Right kidney (tissue), 1 donor: ENCODE measurements around the gene CLEC3A.
A peak's percentile ranks its signal among the peaks of the same experiment; 100 is the strongest.
"Not testable (repeated sequence)": the region's sequence is repeated elsewhere in the genome, so short reads cannot be mapped to it uniquely, and the experiment has no call there.

Experiments
- DNase-seq: peaks from one replicate; pipeline ENCODE4 v3.0.0-alpha.2; 2016

CLEC3A gene

DNA sequence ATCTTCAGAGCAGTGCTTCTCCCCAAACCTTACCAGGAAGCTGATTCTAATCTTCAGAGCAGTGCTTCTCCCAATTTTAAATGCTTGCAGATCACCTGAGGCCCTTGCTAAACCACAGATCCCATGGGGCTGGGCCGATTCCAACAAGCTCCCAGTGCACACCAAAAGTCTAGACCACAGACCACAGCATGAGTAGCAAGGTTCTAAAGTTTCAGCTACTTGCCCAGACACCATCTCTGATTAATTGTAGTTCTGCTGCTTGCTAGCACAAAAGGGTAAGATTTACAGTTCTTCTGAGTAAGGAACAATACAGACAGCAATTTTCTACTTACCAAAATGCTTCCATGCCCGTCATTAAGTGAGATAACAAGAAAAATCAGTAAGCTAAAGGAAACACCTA lies 12.2 kb downstream of the CLEC3A start:
- DNase-seq = no peak

DNA sequence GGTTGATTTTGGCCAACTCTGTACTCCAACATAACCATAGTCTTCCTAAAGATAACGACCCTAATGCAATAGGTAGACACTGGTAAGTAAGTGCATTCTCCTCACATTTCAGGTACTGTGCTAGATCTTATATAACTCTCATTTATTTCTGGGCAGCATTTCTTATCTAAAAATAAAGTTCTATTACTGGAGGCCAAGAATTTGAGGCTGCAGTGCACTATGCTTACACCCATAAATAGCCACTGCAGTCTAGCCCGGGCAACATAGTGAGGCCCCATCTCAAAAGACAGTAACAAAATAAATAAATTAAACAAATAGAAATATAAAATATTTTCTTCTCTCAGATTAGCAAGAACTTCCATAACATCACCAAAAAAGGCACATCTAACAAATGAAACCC lies 12.7 kb downstream of the CLEC3A start:
- no peak for DNase-seq

DNA sequence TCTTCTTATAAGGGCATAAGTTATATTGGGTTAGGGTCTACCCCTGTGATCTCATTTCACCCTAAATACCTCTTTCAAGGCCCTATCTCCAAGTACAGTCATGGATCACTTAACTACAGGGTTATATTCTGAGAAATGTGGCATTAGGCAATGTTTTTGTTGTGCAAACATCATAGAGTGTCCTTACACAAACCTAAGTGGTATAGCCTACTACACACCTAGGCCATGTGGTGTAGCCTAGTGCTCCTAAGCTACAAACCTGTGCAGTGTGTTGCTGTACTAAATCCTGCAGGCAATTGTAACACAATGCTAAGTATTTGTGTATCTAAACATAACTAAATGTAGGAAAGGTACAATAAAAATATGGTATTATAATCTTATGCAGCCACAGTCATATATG lies 18.0 kb downstream of the CLEC3A start:
- no peak for DNase-seq

DNA sequence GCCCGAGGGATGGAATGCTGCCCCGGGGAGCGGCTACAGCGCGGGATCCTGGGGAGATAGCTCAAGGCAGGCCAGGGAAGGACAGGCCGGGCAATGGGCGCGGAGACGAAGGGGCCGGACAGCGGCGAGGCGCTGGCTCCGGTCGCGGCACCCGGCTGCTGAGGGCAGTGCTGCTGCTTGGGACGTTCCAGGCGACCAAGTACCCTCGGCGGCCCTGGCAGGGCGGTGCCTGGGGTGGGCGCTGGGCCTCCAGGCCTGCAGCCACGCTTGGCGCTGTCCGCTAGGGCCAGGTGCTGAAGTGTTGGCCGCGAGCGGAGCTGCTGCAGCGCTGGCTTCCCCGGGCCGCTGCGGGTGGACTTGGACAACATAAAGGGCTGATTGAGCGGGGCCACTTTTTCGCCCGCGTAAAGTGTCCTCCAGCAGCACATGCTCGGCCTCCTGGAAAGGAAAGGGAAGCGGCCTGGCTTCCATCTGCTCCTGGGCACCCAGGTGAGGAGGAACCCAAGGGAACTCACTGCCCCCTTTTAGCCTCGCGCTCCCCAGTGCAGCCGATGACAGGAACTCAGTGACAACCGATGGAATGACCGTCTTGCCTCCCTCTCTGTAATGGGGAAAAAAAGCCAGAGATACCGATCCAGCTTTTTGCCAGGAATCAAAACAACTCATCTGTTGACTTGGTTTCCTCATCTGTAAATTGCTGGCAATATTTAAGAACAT lies 23.7 kb downstream of the CLEC3A start:
- DNase-seq = peak; percentile 80

DNA sequence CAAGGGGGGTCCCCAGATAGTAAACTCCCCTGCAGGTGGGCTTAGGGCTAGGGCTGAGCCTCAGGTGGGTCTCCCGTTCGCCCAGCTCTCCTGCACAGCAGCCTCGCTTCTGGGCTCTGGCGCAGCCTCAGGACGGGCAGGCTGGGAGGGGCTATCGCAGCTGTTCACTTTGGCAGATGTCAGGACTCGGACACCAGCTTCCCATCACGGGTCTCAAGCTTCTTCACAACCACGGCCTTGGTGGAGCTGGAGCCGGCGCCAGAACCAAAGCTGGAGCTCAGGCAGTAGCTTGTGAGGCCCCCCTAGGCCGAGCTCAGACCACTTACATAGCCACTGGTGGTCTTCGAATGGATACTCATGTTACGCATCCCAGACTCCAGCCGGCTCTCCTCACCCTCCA lies 26.0 kb downstream of the CLEC3A start:
- no peak for DNase-seq

DNA sequence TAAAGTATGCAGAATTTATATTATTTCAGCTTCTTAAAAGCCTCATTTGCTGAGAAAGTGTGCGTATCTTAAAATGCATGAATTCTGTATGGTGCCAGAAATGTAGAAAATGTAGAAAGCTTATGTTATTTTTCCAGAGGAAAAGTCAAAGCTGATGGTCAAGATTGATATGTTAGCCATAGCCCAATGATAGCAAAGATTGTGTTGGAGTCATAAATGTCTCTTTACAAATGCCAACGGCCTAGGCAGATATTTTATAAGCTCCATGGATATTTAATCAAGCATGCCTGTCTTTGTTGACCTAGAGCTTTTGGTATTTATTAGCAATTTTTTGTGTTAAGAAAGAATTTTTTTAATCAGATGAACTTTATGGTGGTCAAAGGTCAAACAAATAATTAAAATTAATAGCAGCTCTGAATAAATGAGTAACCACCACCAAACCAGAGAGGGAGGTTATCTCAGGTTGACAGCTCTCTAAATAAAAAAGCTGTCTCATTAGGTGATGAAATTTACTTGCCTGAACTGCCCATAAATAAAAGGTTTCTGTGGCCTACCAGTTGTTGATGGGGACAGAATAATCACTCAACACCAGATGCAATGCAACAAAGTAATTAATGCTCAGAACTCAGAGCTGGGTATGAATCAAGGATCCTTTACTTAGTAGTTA lies 28.5 kb downstream of the CLEC3A start:
- DNase-seq = no peak

DNA sequence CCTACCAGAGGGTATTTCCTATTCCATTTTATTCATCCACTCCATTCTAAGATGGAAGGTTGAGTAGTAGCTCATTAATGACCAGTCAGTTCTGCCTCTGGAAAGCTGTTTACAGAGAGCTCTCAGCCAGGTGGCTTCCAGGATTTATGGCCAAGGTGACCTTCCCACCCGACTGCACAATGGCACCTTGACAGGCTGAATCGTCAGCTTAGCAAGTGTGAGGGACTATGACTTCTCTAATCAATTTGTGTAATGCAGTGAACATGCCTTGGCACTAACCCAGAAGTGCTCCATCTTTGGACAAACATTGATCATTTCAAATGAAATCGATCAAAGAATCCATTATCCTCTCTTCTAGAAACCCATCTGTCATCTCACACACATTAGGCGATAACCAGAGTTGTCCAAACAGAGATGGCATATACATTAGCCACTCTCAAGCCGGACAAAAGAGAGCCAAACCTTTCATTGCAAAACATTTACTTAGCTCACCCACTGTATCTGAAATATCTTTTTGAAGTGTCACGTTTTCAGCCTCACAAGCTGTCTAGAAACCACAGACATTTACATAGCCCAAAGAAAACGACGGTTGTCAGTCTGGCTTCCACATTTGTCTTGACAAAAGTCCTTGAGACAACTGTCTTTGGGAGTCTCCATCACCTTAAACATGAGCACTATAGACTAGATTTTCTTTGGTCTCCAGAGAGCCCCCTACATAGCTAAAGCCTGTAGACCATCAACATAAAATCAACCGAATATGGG lies 35.6 kb downstream of the CLEC3A start:
- no peak for DNase-seq

DNA sequence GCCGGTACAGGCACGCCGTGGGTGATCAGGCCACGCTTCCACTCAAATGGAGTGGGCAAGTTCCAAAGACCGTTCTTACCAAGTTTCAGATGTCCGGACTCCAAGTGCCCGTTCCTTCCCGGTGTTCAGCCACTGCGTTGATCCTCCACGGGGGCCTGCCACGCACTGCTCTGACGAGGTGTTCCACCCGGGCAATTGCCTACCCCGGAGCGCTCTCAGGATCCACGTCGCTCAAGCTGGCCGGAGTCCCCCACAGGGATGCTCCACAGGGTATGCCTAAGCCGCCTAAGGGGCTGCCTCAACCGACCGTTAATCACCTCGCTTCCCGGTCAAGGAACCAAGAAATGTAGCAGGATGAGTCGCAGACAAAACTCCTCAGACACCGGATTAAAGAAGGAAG lies 37.5 kb downstream of the CLEC3A start:
- DNase-seq = not testable (repeated sequence)

DNA sequence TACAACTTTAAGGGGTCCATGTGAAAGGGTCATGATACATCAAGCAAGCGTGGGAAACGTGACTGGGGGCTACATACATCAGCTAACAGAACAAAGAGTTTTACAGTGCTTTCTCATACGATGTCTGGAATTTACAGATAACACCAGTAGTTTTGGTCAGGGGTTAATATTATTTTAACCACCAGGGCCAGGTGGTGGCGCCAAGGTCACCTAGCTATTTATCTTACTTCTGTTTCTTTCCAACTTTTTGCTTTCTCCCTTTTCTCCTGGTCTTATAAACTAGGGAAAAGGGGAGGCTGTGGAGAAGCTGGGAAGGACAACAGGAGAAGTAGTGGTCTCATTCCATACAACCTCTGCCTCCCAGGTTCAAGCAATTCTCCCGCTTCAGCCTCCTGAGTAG lies 37.9 kb downstream of the CLEC3A start:
- DNase-seq = no peak

DNA sequence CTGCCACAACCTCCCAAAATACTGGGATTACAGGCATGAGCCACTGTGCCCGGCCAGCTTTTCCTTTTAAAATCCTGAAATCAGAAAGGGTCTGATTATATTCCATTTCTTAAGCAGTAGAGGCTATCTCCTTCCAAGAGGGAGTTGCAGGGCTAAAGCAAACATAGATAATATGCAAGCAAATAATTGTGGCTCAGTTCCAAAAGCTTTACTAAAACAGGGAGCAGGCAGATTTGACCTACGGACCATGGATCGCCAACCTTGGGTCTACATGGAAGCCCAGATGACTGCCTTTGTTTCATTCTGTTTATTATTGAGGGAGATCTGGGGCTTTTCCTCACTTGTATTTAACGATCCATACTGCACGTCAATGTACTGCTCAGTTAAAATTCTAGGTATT lies 38.5 kb downstream of the CLEC3A start:
- DNase-seq = no peak

DNA sequence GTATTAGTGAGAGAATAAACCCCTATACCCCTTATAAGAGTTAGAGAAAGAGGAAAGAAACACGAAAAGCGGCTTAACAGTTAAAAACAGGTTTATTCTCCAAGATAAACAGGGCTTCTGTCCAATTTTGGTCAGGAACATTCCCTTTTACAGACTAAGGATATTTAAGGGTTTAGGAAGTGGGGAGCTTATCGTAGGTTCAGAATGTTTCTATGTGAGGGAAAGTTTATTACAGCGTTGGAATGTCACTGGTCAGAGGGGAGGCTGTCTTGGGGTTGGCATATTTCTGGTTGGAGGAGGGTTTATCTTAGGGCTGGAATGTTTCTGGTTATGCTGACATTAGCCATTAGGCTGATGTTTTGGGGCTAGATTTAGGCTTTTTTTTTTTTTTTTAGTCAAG lies 43.0 kb downstream of the CLEC3A start:
- DNase-seq = no peak

DNA sequence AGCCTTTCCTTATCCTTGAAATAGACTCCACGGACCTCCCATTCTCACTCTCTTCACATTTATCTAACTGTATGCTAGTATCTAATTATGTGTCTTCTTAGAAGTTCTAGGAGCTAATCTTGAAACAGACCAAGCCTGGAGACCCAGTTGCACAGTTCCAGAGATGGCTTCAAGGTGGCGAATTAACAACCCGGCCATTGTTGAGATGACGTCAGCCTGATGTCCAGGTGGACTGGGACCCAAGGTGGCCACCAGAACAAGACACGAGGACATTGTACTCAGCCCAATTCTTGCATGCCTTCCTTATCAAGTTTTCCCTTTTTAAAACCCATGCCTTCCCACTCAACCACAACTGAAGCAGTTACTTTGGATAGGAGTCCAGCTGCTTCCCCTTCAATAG lies 47.6 kb downstream of the CLEC3A start:
- no peak for DNase-seq

DNA sequence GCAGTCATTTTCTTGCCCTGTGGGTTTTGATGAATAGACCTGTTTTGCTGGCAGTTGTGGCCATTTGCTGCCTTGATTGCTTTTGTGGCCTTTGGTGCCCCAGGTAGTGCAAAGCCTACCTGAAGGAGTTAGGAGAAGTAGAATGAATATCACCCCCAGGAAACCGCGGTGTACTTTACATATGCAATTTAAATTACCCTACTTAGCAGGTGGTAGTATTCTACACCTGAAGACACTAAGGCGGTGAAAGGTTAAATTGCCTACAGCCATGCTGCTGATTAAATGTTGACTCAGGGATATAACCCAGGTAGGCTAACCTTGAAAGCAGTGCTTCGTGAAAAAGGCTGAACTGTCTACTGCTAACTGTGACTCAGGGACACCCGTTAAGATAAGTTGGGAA lies 49.9 kb downstream of the CLEC3A start:
- DNase-seq = no peak

DNA sequence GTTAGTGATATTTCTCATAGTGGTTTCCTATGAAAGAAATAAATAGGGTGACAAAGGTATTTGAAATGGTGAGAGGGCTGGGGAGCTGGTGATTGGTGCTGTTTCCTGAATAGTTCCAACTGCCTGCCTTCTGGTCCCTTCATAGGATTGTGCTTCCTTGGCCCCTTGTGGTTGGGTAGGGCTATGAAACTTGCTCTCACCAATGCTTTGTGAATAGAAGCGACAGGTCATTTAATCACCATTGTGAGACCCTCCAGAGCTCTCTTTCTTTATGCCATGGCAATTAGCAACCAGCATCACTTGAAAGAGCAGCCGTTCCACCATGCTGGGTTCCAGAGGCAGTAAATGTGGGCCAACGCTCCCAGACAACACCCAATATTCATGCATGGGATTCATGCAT lies 53.5 kb downstream of the CLEC3A start:
- DNase-seq = no peak

DNA sequence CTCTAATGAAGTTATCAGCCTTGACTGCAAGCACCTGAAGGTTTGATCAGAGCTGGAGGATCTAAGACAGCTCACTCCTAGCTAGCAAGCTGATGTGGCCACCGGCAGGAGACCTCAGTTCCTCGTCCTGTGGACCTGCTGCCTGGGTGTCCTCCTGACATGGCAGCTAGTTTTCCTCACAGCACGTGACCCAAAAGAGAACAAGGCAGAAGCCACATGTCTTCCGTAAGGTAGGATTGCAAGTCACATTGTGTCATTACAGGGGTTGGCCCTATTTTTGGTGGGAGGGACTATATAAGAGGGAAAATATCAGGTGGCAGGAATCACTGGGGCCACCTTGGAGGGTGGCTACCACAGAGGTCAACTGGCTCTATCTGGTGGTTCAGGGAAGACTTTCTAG lies 59.0 kb downstream of the CLEC3A start:
- no peak for DNase-seq
